B cell (primary cell): ENCODE results near the gene PEPD. TPM values are rescaled to one million over a fixed set of nuclear protein-coding genes. Genes with fewer than 3 reads are reported as not detected.

Experiments
- ATAC-seq: fragments of 200-7000 bp; cut with Tn5 transposase; one replicate; pipeline ENCODE4 v1.10.0; 2021; ENCODE audit warnings: low read depth, mild to moderate bottlenecking, moderate number of reproducible peaks, moderate library complexity
- CTCF ChIA-PET: fragments of 350-600 bp; sonication (Branson Sonifier 250); formaldehyde crosslinking; loops from one replicate; lab custom pipeline; 2021; ENCODE audit warnings: antibody characterized with exemption, inconsistent platforms; lab: Charles Lee
- POLR2A ChIA-PET: fragments of 350-600 bp; sonication (Branson Sonifier 250); formaldehyde crosslinking; loops from one replicate; lab custom pipeline; 2021; ENCODE audit warnings: antibody characterized with exemption; lab: Charles Lee
- DNase-seq: peaks from one replicate; pipeline ENCODE4 v3.0.0; 2013
- H2AFZ ChIP-seq: 2 replicates; pipeline ENCODE4 v1.6.1; 2012; ENCODE audit warnings: mild to moderate bottlenecking, low read depth, low read length; ENCODE audit not compliant: insufficient read depth, poor library complexity, severe bottlenecking
- H3K27ac ChIP-seq, 2 donors: 1 replicate in 1 of 2; 2 replicates in 1 of 2; pipeline ENCODE4 v1.5.1; 2012 to 2013; ENCODE audit warnings: low read length in 2 of 2, mild to moderate bottlenecking in 2 of 2, moderate library complexity in 1 of 2
- H3K27me3 ChIP-seq, 4 experiments: fragments of 200-600 bp in 1 of 4; sonication (generic) in 1 of 4; replicated peaks in 1 of 4; 1 replicate in 2 of 4; 2 replicates in 2 of 4; pipeline versions ENCODE4 v1.6.1 to v1.7.0; 2013 to 2016; ENCODE audit warnings: low read length in 3 of 4, mild to moderate bottlenecking in 2 of 4, mixed read lengths in 1 of 4, moderate library complexity in 1 of 4; ENCODE audit not compliant: insufficient read depth in 4 of 4, control insufficient read depth in 3 of 4; ENCODE audit errors: control extremely low read depth in 1 of 4
- H3K36me3 ChIP-seq, 2 experiments: replicated peaks in 1 of 2; 1 replicate in 1 of 2; 2 replicates in 1 of 2; pipeline versions ENCODE4 v1.6.1 to v1.7.1; 2013; ENCODE audit warnings: low read length in 1 of 2; ENCODE audit not compliant: insufficient read depth in 2 of 2, control insufficient read depth in 1 of 2; ENCODE audit errors: control extremely low read depth in 1 of 2, extremely low read depth in 1 of 2
- H3K4me1 ChIP-seq, 2 donors: fragments of 200-600 bp in 1 of 2; sonication (generic) in 1 of 2; 1 replicate in 1 of 2; 2 replicates in 1 of 2; pipeline versions ENCODE4 v1.5.1 to v1.6.1; 2013 to 2017; ENCODE audit warnings: low read length in 2 of 2; ENCODE audit not compliant: control insufficient read depth in 2 of 2, insufficient read depth in 2 of 2
- H3K4me2 ChIP-seq: replicated peaks from 2 replicates; pipeline ENCODE3; 2012; ENCODE audit warnings: mild to moderate bottlenecking, low read depth, low read length; ENCODE audit not compliant: poor library complexity, severe bottlenecking
- H3K4me3 ChIP-seq, 5 experiments: fragments of 200-600 bp in 1 of 5; sonication (generic) in 1 of 5; 1 replicate in 3 of 5; 2 replicates in 2 of 5; pipeline versions ENCODE4 v1.5.1 to v1.7.0; 2011 to 2016; ENCODE audit warnings: low read length in 4 of 5, mild to moderate bottlenecking in 4 of 5, low read depth in 2 of 5, control low read depth in 1 of 5, moderate library complexity in 1 of 5; ENCODE audit not compliant: insufficient read depth in 1 of 5; ENCODE audit errors: control extremely low read depth in 1 of 5, extremely low read depth in 1 of 5
- H3K79me2 ChIP-seq: fragments of 200-600 bp; sonication (generic); one replicate; pipeline ENCODE4 v1.6.0; 2016; ENCODE audit warnings: low read length; ENCODE audit not compliant: control insufficient read depth, insufficient read depth
- H3K9ac ChIP-seq: fragments of 200-600 bp; sonication (generic); 2 replicates; pipeline ENCODE4 v1.6.1; 2017; ENCODE audit warnings: mild to moderate bottlenecking, low read length, moderate library complexity
- H3K9me3 ChIP-seq, 3 donors: one replicate each; pipeline versions ENCODE4 v1.6.1 to v1.7.1; 2013; ENCODE audit warnings: low read length in 2 of 3; ENCODE audit not compliant: control insufficient read depth in 2 of 3, insufficient read depth in 1 of 3; ENCODE audit errors: control extremely low read depth in 1 of 3
- H4K20me1 ChIP-seq: 2 replicates; pipeline ENCODE4 v1.6.0; 2012; ENCODE audit warnings: mild to moderate bottlenecking, low read length; ENCODE audit not compliant: insufficient read depth, control insufficient read depth, poor library complexity, severe bottlenecking
- H3K27ac Mint-ChIP-seq: one replicate; pipeline ENCODE4 v1.8.0; 2021; ENCODE audit warnings: mixed read lengths
- H3K27me3 Mint-ChIP-seq: one replicate; pipeline ENCODE4 v1.8.0; 2021; ENCODE audit warnings: mixed read lengths
- H3K4me1 Mint-ChIP-seq: one replicate; pipeline ENCODE4 v1.8.0; 2021; ENCODE audit warnings: mixed read lengths
- H3K4me3 Mint-ChIP-seq: one replicate; pipeline ENCODE4 v1.8.0; 2021; ENCODE audit warnings: mixed read lengths
- H3K9me3 Mint-ChIP-seq: one replicate; pipeline ENCODE4 v1.8.0; 2022; ENCODE audit warnings: mixed read lengths; ENCODE audit not compliant: insufficient read depth
- CTCF ChIP-seq: fragments of 200-600 bp; IDR thresholded peaks from one replicate; pipeline ENCODE4 v1.8.0; 2022; ENCODE audit warnings: antibody characterized with exemption, mild to moderate bottlenecking
- EZH2 ChIP-seq: IDR thresholded peaks from 2 replicates; pipeline ENCODE4 v1.6.1; 2012; ENCODE audit warnings: borderline replicate concordance, low read depth, mild to moderate bottlenecking, moderate library complexity, low read length; ENCODE audit not compliant: insufficient read depth, poor library complexity, severe bottlenecking
- WGBS: methylation state at CpG from one replicate; pipeline ENCODE4 v1.1.5; 2013; ENCODE audit warnings: missing lambda C conversion rate; ENCODE audit not compliant: insufficient coverage; 5-methylcytosine and 5-hydroxymethylcytosine counted together
- intact Hi-C: fragments of 100-400 bp; cut with micrococcal nuclease; formaldehyde crosslinking; loops from one replicate; pipeline ENCODE4 v1.10.0; 2022
- polyA plus RNA-seq: library from polyadenylated mRNA; depleted of rRNA; stranded (reverse); fragments of >200 nt; gene quantifications from 2 replicates; pipeline ENCODE4 v1.2.3, GENCODE V29; 2012
- total RNA-seq, 2 donors: library from RNA; stranded (reverse); fragments of 120-200 nt in 1 of 2; gene quantifications; 1 replicate in 1 of 2; 2 replicates in 1 of 2; pipeline versions ENCODE4 v1.2.3 to v1.2.4, GENCODE V29; 2013 to 2022

PEPD gene
- total and polyA plus RNA-seq, 2 donors (not counting 1 experiment from before 2014, with no cell fraction given) = 36.4 to 42.7 TPM

GRCh38 chr19:33520844-33521479 is 629 bp downstream of the PEPD start:
- DNase-seq (peak; percentile 18), ATAC-seq (no peak)
- H3K4me1 Mint-ChIP-seq = peaks cover 18% of the 10 kb centered on the region
- ChIA-PET CTCF (no interaction called here), POLR2A (interaction anchor here (1.0 kb wide), 1 partner anchor 651 kb away, joined by 8 read pairs; no protein-coding TSS in a partner anchor)
- H3K9me3 Mint-ChIP-seq = no peaks in the 10 kb centered on the region
- Histone ChIP-seq H3K27ac (peak overlapping the region; percentile 6 to 75), H3K4me3 (peak overlapping the region; percentile 43 to 84 (median 72)), H3K36me3 (no peaks in the 10 kb centered on the region), H3K9me3 (no peaks in the 10 kb centered on the region), H3K4me2 (peak overlapping the region; percentile 97), H3K79me2 (peaks cover 12% of the 10 kb centered on the region), H3K9ac (peak overlapping the region; percentile 85), H3K27me3 (no peaks in the 10 kb centered on the region), H2AFZ (peak overlapping the region; percentile 99), H4K20me1 (peaks cover 5% of the 10 kb centered on the region), H3K4me1 (peaks cover 11 to 21% of the 10 kb centered on the region in 2 donors)
- H3K27me3 Mint-ChIP-seq = no peaks in the 10 kb centered on the region
- TF ChIP-seq EZH2 = no peak
- TF ChIP-seq CTCF = no peak
- peak overlapping the region; percentile 82 for H3K4me3 Mint-ChIP-seq
- WGBS = 17% methylated on average over 17 of the region's 18 CpGs
- H3K27ac Mint-ChIP-seq = peak overlapping the region; percentile 51
- intact Hi-C loops = loop anchor here (2.0 kb wide), 2 partner anchors 148 to 344 kb away; partner anchors contain the start of gene CEBPG

GRCh38 chr19:33520048-33520643 is 1.4 kb downstream of the PEPD start:
- Mint-ChIP-seq H3K27me3 (no peaks in the 10 kb centered on the region), H3K9me3 (no peaks in the 10 kb centered on the region), H3K27ac (no peak overlapping the region), H3K4me1 (peaks cover 18% of the 10 kb centered on the region), H3K4me3 (peak overlapping the region; percentile 82)
- ATAC-seq (no peak), DNase-seq (no peak)
- no peak for TF ChIP-seq CTCF
- TF ChIP-seq EZH2 = no peak
- Histone ChIP-seq H3K4me3 (no peak overlapping the region), H4K20me1 (peaks cover 7% of the 10 kb centered on the region), H3K4me2 (no peak overlapping the region), H2AFZ (no peak overlapping the region), H3K79me2 (peaks cover 13% of the 10 kb centered on the region), H3K9me3 (no peaks in the 10 kb centered on the region), H3K27me3 (no peaks in the 10 kb centered on the region), H3K4me1 (peaks cover 11 to 21% of the 10 kb centered on the region in 2 donors), H3K36me3 (no peaks in the 10 kb centered on the region), H3K27ac (no peak overlapping the region), H3K9ac (no peak overlapping the region)
- CTCF ChIA-PET = no interaction called here
- POLR2A ChIA-PET = no interaction called here
- WGBS = 100% methylated on average over 4 of the region's 4 CpGs
- intact Hi-C loops = loop anchor here (2.0 kb wide), 2 partner anchors 147 to 343 kb away; partner anchors contain the start of gene CEBPG
